ENCODE data around the gene GRID1.

- TF ChIP-seq YY1 (IDR thresholded peaks at IDR 0.05; ENCODE audit: insufficient read depth, insufficient read length) (no peak), ZNF274 (IDR thresholded peaks at IDR 0.05; ENCODE audit: low read depth, low read length) (no peak), SUZ12 (IDR thresholded peaks at IDR 0.05; ENCODE audit: extremely low read depth, insufficient read depth, insufficient read length) (no peak)
Observed at GRCh38 chr10:86329896-86330680, 36.5 kb downstream of the GRID1 start.
